Lower lobe of right lung (tissue), 2 donors: ENCODE measurements around the gene PHYKPL. TPM values are rescaled to one million over a fixed set of nuclear protein-coding genes. Genes with fewer than 3 reads are reported as not detected.

Source experiments
- ATAC-seq, 2 donors: fragments of 200-7000 bp; cut with Tn5 transposase; one replicate each; pipeline ENCODE4 v1.9.1; 2020 to 2022; ENCODE audit warnings: mild to moderate bottlenecking in 2 of 2, moderate library complexity in 2 of 2
- DNase-seq: peaks from one replicate; pipeline ENCODE4 v3.0.0-alpha.2; 2020
- H3K27ac ChIP-seq: fragments of 200-600 bp; one replicate; pipeline ENCODE4 v1.8.0; 2022
- H3K27me3 ChIP-seq: fragments of 200-600 bp; one replicate; pipeline ENCODE4 v1.8.0; 2022; ENCODE audit warnings: low read depth
- H3K36me3 ChIP-seq: fragments of 200-600 bp; one replicate; pipeline ENCODE4 v1.8.0; 2022; ENCODE audit warnings: mild to moderate bottlenecking
- H3K4me1 ChIP-seq: fragments of 200-600 bp; one replicate; pipeline ENCODE4 v1.8.0; 2022
- H3K4me3 ChIP-seq: fragments of 200-600 bp; one replicate; pipeline ENCODE4 v1.8.0; 2022; ENCODE audit warnings: mild to moderate bottlenecking
- H3K9me3 ChIP-seq: fragments of 200-600 bp; one replicate; pipeline ENCODE4 v1.8.0; 2022
- CTCF ChIP-seq: fragments of 200-600 bp; IDR thresholded peaks from one replicate; pipeline ENCODE4 v1.8.0; 2022; ENCODE audit warnings: antibody characterized with exemption, mild to moderate bottlenecking
- intact Hi-C: fragments of 100-400 bp; cut with DNase I; formaldehyde crosslinking; loops from one replicate; pipeline ENCODE4 v1.11.0; 2022
- total RNA-seq: library from RNA; stranded (reverse); fragmentation: NEBNext Ultra II Directional; extraction: Animal tissue kit (Norgen Biotek cat#: 25700); gene quantifications from one replicate; pipeline ENCODE4 v1.2.1, GENCODE V29; 2021
- donor health status: DM: no; HTN: yes; CAD: no; lungs with severe emphysema.

PHYKPL gene
- total RNA-seq, 1 donor from 2014 or later: 101 TPM

- Histone ChIP-seq H3K27me3 (peaks cover 4% of the 10 kb centered on the region), H3K36me3 (no peaks in the 10 kb centered on the region), H3K4me3 (no peak overlapping the region), H3K9me3 (peaks cover 8% of the 10 kb centered on the region), H3K27ac (no peak overlapping the region), H3K4me1 (peaks cover 10% of the 10 kb centered on the region)
- no peak for TF ChIP-seq CTCF
- intact Hi-C loops: no loop called here
- ATAC-seq (no peak), DNase-seq (peak; percentile 30)
Measured at GRCh38 chr5:178279026-178279722, 46.6 kb upstream of the PHYKPL start.

DNA sequence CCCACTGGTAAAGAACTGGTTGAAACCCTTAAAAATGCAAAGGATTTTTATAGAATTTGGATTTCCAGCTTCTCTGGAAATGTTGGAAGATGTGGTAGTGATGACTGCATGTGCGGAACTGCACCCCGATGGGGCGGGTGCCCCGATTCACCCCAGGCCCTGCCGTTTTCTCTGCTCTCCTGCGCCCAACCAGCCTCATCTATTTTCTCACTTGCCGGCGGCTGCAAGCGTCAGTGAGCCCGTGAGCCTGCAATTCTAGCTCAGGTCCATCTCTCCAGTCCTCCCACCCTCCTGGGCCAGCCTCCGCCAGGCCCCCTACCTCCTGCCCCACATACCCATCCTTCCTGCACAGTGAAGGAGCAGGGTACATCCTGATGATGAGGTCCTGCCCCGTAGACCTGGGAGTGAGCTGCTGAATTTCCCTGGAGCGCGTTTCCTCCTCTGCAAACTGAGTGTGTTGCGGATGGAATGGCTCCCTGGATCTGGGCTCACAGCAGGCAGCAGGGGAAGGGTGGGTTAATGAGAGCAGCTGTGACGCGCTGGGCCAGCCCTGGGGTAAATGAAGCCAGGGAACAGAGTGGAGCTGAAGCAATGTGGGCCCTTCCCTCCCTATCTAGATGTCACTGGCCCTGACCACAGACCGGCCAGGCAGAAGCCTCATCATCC lies 45.9 kb upstream of the PHYKPL start:
- intact Hi-C loops: no loop called here
- DNase-seq: peak; percentile 37
- Histone ChIP-seq H3K4me1 (peaks cover 10% of the 10 kb centered on the region), H3K36me3 (no peaks in the 10 kb centered on the region), H3K9me3 (peaks cover under 1% of the 10 kb centered on the region), H3K27ac (no peak overlapping the region), H3K27me3 (peaks cover 4% of the 10 kb centered on the region), H3K4me3 (no peak overlapping the region)
- TF ChIP-seq CTCF: no peak
- no peak for ATAC-seq

DNA sequence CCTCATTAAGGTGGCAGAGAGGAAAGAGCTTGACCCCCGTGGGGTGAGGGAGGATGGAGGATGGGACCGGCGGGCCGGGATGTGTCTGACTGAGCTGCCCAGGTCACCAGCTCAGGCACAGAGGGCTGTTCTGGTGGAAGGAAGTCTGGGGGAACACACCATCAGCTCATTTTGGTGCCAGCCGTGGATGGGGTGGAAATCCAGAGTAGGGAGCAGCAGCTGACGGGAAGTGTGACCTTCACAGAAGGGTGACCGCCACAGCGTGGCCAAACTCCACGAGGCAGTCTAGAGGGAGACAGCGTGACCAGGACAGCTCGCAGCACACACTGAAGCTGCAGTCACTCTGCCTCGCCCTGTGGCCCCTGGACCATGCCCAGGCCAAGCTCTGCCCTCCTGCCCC lies 45.3 kb upstream of the PHYKPL start:
- Histone ChIP-seq H3K27me3 (peaks cover 4% of the 10 kb centered on the region), H3K27ac (no peak overlapping the region), H3K9me3 (no peaks in the 10 kb centered on the region), H3K4me1 (peaks cover 10% of the 10 kb centered on the region), H3K4me3 (no peak overlapping the region), H3K36me3 (no peaks in the 10 kb centered on the region)
- ATAC-seq: no peak
- intact Hi-C loops: no loop called here
- TF ChIP-seq CTCF: no peak
- DNase-seq: peak; percentile 45

DNA sequence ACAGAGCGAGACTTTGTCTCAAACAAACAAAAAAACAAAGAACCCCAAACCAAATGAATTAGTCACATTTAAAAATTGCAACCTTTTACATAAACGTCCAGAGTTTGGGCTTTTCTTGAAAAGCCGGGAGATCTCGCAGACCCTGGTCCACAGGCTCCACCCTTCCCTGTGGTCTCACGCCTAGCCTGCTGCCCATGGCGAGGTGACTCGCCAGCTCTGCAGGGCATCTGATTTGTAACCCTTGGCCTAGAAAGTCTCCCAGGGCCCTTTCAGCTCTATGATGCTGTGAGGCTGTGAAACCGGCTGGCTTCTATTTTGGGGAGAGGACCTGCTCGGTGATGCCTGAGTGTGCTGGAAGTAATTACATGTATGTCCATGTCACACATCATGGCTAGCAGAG lies 44.7 kb upstream of the PHYKPL start:
- Histone ChIP-seq H3K27me3 (peaks cover 4% of the 10 kb centered on the region), H3K4me3 (no peak overlapping the region), H3K4me1 (peaks cover 10% of the 10 kb centered on the region), H3K27ac (no peak overlapping the region), H3K36me3 (no peaks in the 10 kb centered on the region), H3K9me3 (no peaks in the 10 kb centered on the region)
- ATAC-seq: no peak
- intact Hi-C loops: no loop called here
- no peak for TF ChIP-seq CTCF
- DNase-seq: peak; percentile 15

- intact Hi-C loops: no loop called here
- no peaks in the 10 kb centered on the region for H3K9me3 ChIP-seq
- H3K27me3 ChIP-seq: peaks cover 4% of the 10 kb centered on the region
- H3K27ac ChIP-seq: no peak overlapping the region
- TF ChIP-seq CTCF: no peak
- no peak overlapping the region for H3K4me3 ChIP-seq
- peaks cover 6% of the 10 kb centered on the region for H3K4me1 ChIP-seq
- DNase-seq (no peak), ATAC-seq (no peak)
- no peaks in the 10 kb centered on the region for H3K36me3 ChIP-seq
Measured at GRCh38 chr5:178274781-178275537, 42.4 kb upstream of the PHYKPL start.
